K562 (cell line): Measurements from ENCODE around the gene TNK2. TPM values are rescaled to one million over a fixed set of nuclear protein-coding genes. Genes with fewer than 3 reads are reported as not detected.

ENCODE experiments used
- ATAC-seq: fragments of 200-7000 bp; cut with Tn5 transposase; 3 replicates; pipeline ENCODE4 v1.9.1; 2020; ENCODE audit warnings: moderate library complexity
- BruUV-seq: library from RNA; stranded (reverse); fragments of 400-500 nt; replicated peaks from 2 replicates; lab custom pipeline; 2021; lab: Mats Ljungman, UMichigan
- CTCF ChIA-PET: fragments of 300-600 bp; formaldehyde crosslinking; extraction: SDS; loops from one replicate; lab custom pipeline; 2021; ENCODE audit warnings: low intra/inter-chr PET ratio; lab: Yijun Ruan, JAX
- POLR2A ChIA-PET: fragments of 300-600, 350-650 bp; sonication (Branson Sonifier 250); formaldehyde crosslinking; extraction: SDS; loops from one replicate; lab custom pipeline; 2021; ENCODE audit warnings: antibody characterized with exemption, inconsistent platforms; lab: Yijun Ruan, JAX
- DNase-seq, 4 experiments: peaks; one replicate each; pipeline versions ENCODE4 v3.0.0 to v3.0.0-alpha.2; 2011 to 2018; ENCODE audit warnings: low spot score in 3 of 4, mixed read lengths in 3 of 4; ENCODE audit errors: extremely low read depth in 1 of 4
- FAIRE-seq: peaks from 2 replicates; lab custom pipeline; 2011; peaks lifted over from hg19 to GRCh38; lab: Jason Lieb, UNC
- H2AFZ ChIP-seq: 2 replicates; pipeline ENCODE4 v1.6.0; 2011; ENCODE audit warnings: low read depth, low read length, control low read depth, inconsistent platforms
- H3K27ac ChIP-seq: fragments of 200-600 bp; 3 replicates; pipeline ENCODE4 v1.8.0; 2011; ENCODE audit warnings: low read depth, mild to moderate bottlenecking, control low read depth, inconsistent platforms, low read length, moderate library complexity, mixed read lengths; ENCODE audit errors: extremely low read depth
- H3K27me3 ChIP-seq, 2 experiments: fragments of 300-600 bp in 1 of 2; 2 replicates in 1 of 2; 3 replicates in 1 of 2; pipeline versions ENCODE4 v1.6.0 to v1.8.0; 2011; ENCODE audit warnings: inconsistent platforms in 2 of 2, low read length in 2 of 2, mild to moderate bottlenecking in 1 of 2, mixed read lengths in 1 of 2, moderate library complexity in 1 of 2; ENCODE audit not compliant: control insufficient read depth in 2 of 2, insufficient read depth in 2 of 2
- H3K36me3 ChIP-seq: fragments of 300-600 bp; 3 replicates; pipeline ENCODE4 v1.8.0; 2011; ENCODE audit warnings: mild to moderate bottlenecking, low read length, inconsistent platforms; ENCODE audit not compliant: control insufficient read depth, insufficient read depth
- H3K4me1 ChIP-seq, 2 experiments: fragments of 200-600 bp in 1 of 2; replicated peaks in 1 of 2; 2 replicates in 1 of 2; 3 replicates in 1 of 2; pipeline versions ENCODE4 v1.5.1 to v1.8.0; 2011; ENCODE audit warnings: inconsistent platforms in 2 of 2, low read length in 2 of 2, mild to moderate bottlenecking in 1 of 2, mixed read lengths in 1 of 2, moderate library complexity in 1 of 2; ENCODE audit not compliant: control insufficient read depth in 2 of 2, insufficient read depth in 2 of 2
- H3K4me2 ChIP-seq: 2 replicates; pipeline ENCODE4 v1.6.1; 2011; ENCODE audit warnings: low read length, control low read depth, inconsistent platforms, mixed read lengths; ENCODE audit not compliant: insufficient read depth
- H3K4me3 ChIP-seq: fragments of 200-600 bp; sonication (generic), shearing (Covaris generic); 2 replicates; pipeline ENCODE4 v1.5.1; 2016; ENCODE audit warnings: control low read depth, inconsistent platforms
- H3K79me2 ChIP-seq: fragments of 200-600 bp; 3 replicates; pipeline ENCODE4 v1.8.0; 2011; ENCODE audit warnings: low read length, inconsistent platforms; ENCODE audit not compliant: control insufficient read depth, insufficient read depth
- H3K9ac ChIP-seq, 2 experiments: 2 replicates each; pipeline versions ENCODE4 v1.6.0 to v1.6.1; 2011; ENCODE audit warnings: low read depth in 2 of 2, low read length in 2 of 2, control low read depth in 1 of 2, inconsistent platforms in 1 of 2, mild to moderate bottlenecking in 1 of 2, mixed read lengths in 1 of 2; ENCODE audit not compliant: insufficient read depth in 1 of 2
- H3K9me1 ChIP-seq: one replicate; pipeline ENCODE4 v1.6.0; 2011; ENCODE audit warnings: inconsistent platforms, mild to moderate bottlenecking, low read length, moderate library complexity; ENCODE audit not compliant: control insufficient read depth, insufficient read depth
- H3K9me3 ChIP-seq: replicated peaks from 2 replicates; pipeline ENCODE4 v1.5.1; 2011; ENCODE audit warnings: low read depth, low read length, inconsistent platforms; ENCODE audit not compliant: control insufficient read depth, insufficient read depth
- H4K20me1 ChIP-seq: replicated peaks from 2 replicates; pipeline ENCODE4 v1.6.1; 2011; ENCODE audit warnings: low read length, inconsistent platforms, mixed read lengths; ENCODE audit not compliant: control insufficient read depth, insufficient read depth
- BMI1 ChIP-seq: fragments of 150-350 bp; IDR thresholded peaks from 2 replicates; pipeline ENCODE4 v1.6.1; 2014; ENCODE audit warnings: low read length
- C11orf30 ChIP-seq: fragments of 450-650 bp; IDR thresholded peaks from 2 replicates; pipeline ENCODE4 v1.6.1; 2016; ENCODE audit warnings: low read depth, mild to moderate bottlenecking
- ELF1 ChIP-seq: fragments of 200-800 bp; sonication (Bioruptor generic); IDR thresholded peaks from 2 replicates; pipeline ENCODE4 v1.6.1; 2016; ENCODE audit warnings: missing genetic modification characterization, missing compliant biosample characterization
- ETS1 ChIP-seq: conservative IDR thresholded peaks from 2 replicates; pipeline ENCODE4 v1.6.1; 2011; ENCODE audit warnings: low read depth, mild to moderate bottlenecking, low read length; ENCODE audit not compliant: control insufficient read depth
- HMG20B ChIP-seq: fragments of 250-450 bp; sonication (Bioruptor Pico); IDR thresholded peaks from 2 replicates; pipeline ENCODE4 v1.5.0; 2021; ENCODE audit warnings: mild to moderate bottlenecking
- KAT8 ChIP-seq: fragments of 450-650 bp; IDR thresholded peaks from 2 replicates; pipeline ENCODE4 v1.6.1; 2016; ENCODE audit warnings: low read depth, mild to moderate bottlenecking
- MAFF ChIP-seq: IDR thresholded peaks from 2 replicates; pipeline ENCODE4 v1.6.1; 2012; ENCODE audit warnings: low read length, improper control_type of control experiment
- MAFK ChIP-seq: IDR thresholded peaks from 2 replicates; pipeline ENCODE4 v1.6.1; 2011; ENCODE audit warnings: low read length, improper control_type of control experiment
- MYBL2 ChIP-seq, 2 experiments: fragments of 450-650 bp in 1 of 2; sonication (generic) in 1 of 2; formaldehyde crosslinking in 1 of 2; IDR thresholded peaks; 2 replicates each; pipeline versions ENCODE4 v1.6.1 to v1.8.1; 2017 to 2022; ENCODE audit warnings: borderline replicate concordance in 1 of 2, inconsistent platforms in 1 of 2, low read depth in 1 of 2, mild to moderate bottlenecking in 1 of 2, missing genetic modification reagents in 1 of 2, moderate library complexity in 1 of 2
- NFE2 ChIP-seq: IDR thresholded peaks from 2 replicates; pipeline ENCODE4 v1.6.1; 2014; ENCODE audit warnings: antibody characterized with exemption, low read depth
- NRF1 ChIP-seq, 2 experiments: fragments of 450-650 bp; IDR thresholded peaks in 1 of 2; conservative IDR thresholded peaks in 1 of 2; 2 replicates each; pipeline ENCODE4 v1.6.1; 2014; ENCODE audit warnings: mild to moderate bottlenecking in 2 of 2
- PCBP2 ChIP-seq: fragments of 200-400 bp; formaldehyde crosslinking; IDR thresholded peaks from 2 replicates; pipeline ENCODE4 v1.6.1; 2018; ENCODE audit warnings: low read length, low read depth, mild to moderate bottlenecking, moderate library complexity; ENCODE audit not compliant: poor library complexity, severe bottlenecking
- SMAD3 ChIP-seq: fragments of 450-650 bp; formaldehyde crosslinking; conservative IDR thresholded peaks from 2 replicates; pipeline ENCODE4 v1.4.0; 2020; ENCODE audit warnings: mild to moderate bottlenecking
- USF1 ChIP-seq: sonication (generic); formaldehyde crosslinking; IDR thresholded peaks from 2 replicates; pipeline ENCODE4 v1.9.0; 2022; ENCODE audit warnings: mild to moderate bottlenecking, missing genetic modification reagents
- ZBTB43 ChIP-seq: sonication (generic); formaldehyde crosslinking; IDR thresholded peaks from 2 replicates; pipeline ENCODE4 v1.8.0; 2023; ENCODE audit warnings: mild to moderate bottlenecking, missing genetic modification reagents
- ZC3H8 ChIP-seq: fragments of 450-650 bp; IDR thresholded peaks from 2 replicates; pipeline ENCODE4 v1.6.1; 2017
- ZNF76 ChIP-seq: fragments of 250-450 bp; sonication (Bioruptor Pico); IDR thresholded peaks from 2 replicates; pipeline ENCODE4 v1.4.0; 2020; ENCODE audit warnings: mild to moderate bottlenecking, moderate library complexity, borderline replicate concordance
- WGBS: fragments of 100-300 bp; shearing (Covaris generic); methylation state at CpG from one replicate; pipeline ENCODE4 v1.1.6; 2016; ENCODE audit warnings: low coverage, mixed read lengths; ENCODE audit not compliant: insufficient coverage; ENCODE audit errors: missing lambda C conversion rate; 5-methylcytosine and 5-hydroxymethylcytosine counted together
- in situ Hi-C: fragments of 300-500 bp; cut with MboI; formaldehyde crosslinking; loops from 4 replicates; pipeline ENCODE4 v1.15.0; 2018; ENCODE audit warnings: inconsistent platforms, mixed read lengths
- intact Hi-C: fragments of 100-400 bp; cut with micrococcal nuclease; formaldehyde crosslinking; loops from 2 replicates; pipeline ENCODE4 v1.14.2; 2022
- polyA plus RNA-seq, 8 experiments: library from polyadenylated mRNA; depleted of rRNA in 4 of 8; stranded (reverse) in 5 of 8; unstranded in 3 of 8; fragments of >200 nt; fragmentation: Nextera tagmentation in 2 of 8; fragmentation: Illumina TruSeq in 1 of 8; extraction: Ambion mirVana in 2 of 8; extraction: Trizol in 1 of 8; gene quantifications; 2 replicates each; pipeline versions ENCODE4 v1.2.1 to v1.2.3, GENCODE V29; 2011 to 2014; ENCODE audit warnings: inconsistent platforms in 1 of 8, missing spikeins in 1 of 8
- total RNA-seq, 7 experiments: library from RNA; depleted of rRNA in 6 of 7; stranded (reverse); fragments of >200 nt in 6 of 7; fragmentation: Illumina TruSeq in 2 of 7; extraction: Trizol in 2 of 7; gene quantifications; 2 replicates each; pipeline versions ENCODE4 v1.2.1 to v1.2.3, GENCODE V29; 2011 to 2021; ENCODE audit warnings: low replicate concordance in 1 of 7

Gene TNK2
- total and polyA plus RNA-seq, 9 of the 15 experiments (the other 6 are each of a cell fraction or from before 2014, with no cell fraction given): 0.03 to 33.8 (median 6.5) TPM

GRCh38 chr3:195911946-195912270 lies 3.6 kb upstream of the TNK2 start:
- Histone ChIP-seq H3K27me3 (peaks cover 8 to 9% of the 10 kb centered on the region in 2 experiments; a peak in 4 of 5 replicates), H3K36me3 (no peaks in the 10 kb centered on the region)
- ChIA-PET CTCF (no interaction called here), POLR2A (interaction anchor here (0.7 to 1.4 kb wide), 5 partner anchors 10 to 137 kb away, joined by 3 to 4 read pairs (median 3); no protein-coding TSS in a partner anchor)
- no peak for FAIRE-seq
- no peak for TF ChIP-seq SMAD3 (CRISPR knock-in tag)
- no peak for TF ChIP-seq ZC3H8
- no peak for TF ChIP-seq BMI1
- no peak for TF ChIP-seq USF1 (CRISPR knock-in tag)
- TF ChIP-seq NFE2: peak; percentile 71; the same call in 1 of the 2 replicates
- peak; percentile 18; the same call in 1 of the 2 replicates for TF ChIP-seq MAFF
- TF ChIP-seq NRF1 (conservative IDR thresholded peaks at IDR 0.05 in 1 of 2, IDR thresholded peaks at IDR 0.05 in 1 of 2): 0 out of 4 replicates have a peak, but pooled peaks of 1 of the 2 experiments have one; percentile 24
- no peak for TF ChIP-seq PCBP2
- TF ChIP-seq HMG20B (CRISPR knock-in tag): no peak
- no peak for TF ChIP-seq ZNF76 (CRISPR knock-in tag)
- TF ChIP-seq ETS1: no peak
- no peak for TF ChIP-seq ELF1 (tag)
- TF ChIP-seq C11orf30: peak; percentile 21; the same call in 1 of the 2 replicates
- 0 out of 2 replicates have a peak, but pooled peaks have one; percentile 25 for TF ChIP-seq MAFK
- TF ChIP-seq MYBL2 (IDR thresholded peaks at IDR 0.05; ENCODE audit: low read depth): no peak
- TF ChIP-seq MYBL2 (CRISPR knock-in tag; IDR thresholded peaks at IDR 0.05; ENCODE audit: borderline replicate concordance): no peak
- TF ChIP-seq ZBTB43: no peak
- no peak for TF ChIP-seq KAT8
- TF ChIP-seq, all 486 proteins: peak for 5
- H3K9ac ChIP-seq: peak overlapping the region; percentile 10 to 88; a peak in 2 of 4 replicates
- DNase-seq (peak in 3 of 4 experiments; percentile 33 to 56 (median 34)), ATAC-seq (no peak)
- no peak overlapping the region for H3K27ac ChIP-seq
- H3K79me2 ChIP-seq: peaks cover 16% of the 10 kb centered on the region; the same call in 2 of the 3 replicates
- H3K4me2 ChIP-seq: peak overlapping the region; percentile 33; the same call in 1 of the 2 replicates
- peaks cover 16% of the 10 kb centered on the region for H4K20me1 ChIP-seq
- H3K4me3 ChIP-seq: no peak overlapping the region
- in situ Hi-C loops: no loop called here
- no peaks in the 10 kb centered on the region for H3K9me1 ChIP-seq
- BruUV-seq: no TSS peak
- intact Hi-C loops: loop anchor here (10.0 kb wide), 1 partner anchor 167 kb away; no protein-coding TSS in a partner anchor
- peaks cover 31 to 45% of the 10 kb centered on the region in 2 experiments for H3K4me1 ChIP-seq
- 23% methylated on average over 4 of the region's 4 CpGs for WGBS
- H3K9me3 ChIP-seq: no peaks in the 10 kb centered on the region
- peak overlapping the region; percentile 74 for H2AFZ ChIP-seq
